ENCODE results near the gene NCOA6. TPM values are rescaled to one million over a fixed set of nuclear protein-coding genes. Genes with fewer than 3 reads are reported as not detected.

Gene NCOA6
- total RNA-seq, 2 experiments from 2014 or later = 8.8 to 24.4 TPM

GRCh38 chr20:34701405-34702085 lies 123.9 kb downstream of the NCOA6 start:
- Histone ChIP-seq H3K79me2 (ENCODE audit: insufficient read depth, low read depth, low read length) (no peaks in the 10 kb centered on the region), H3K4me3 (ENCODE audit: low read depth, low read length, poor library complexity, severe bottlenecking) (no peak overlapping the region), H3K9me3 (ENCODE audit: low read length) (no peaks in the 10 kb centered on the region), H4K20me1 (ENCODE audit: insufficient read depth, low read length) (no peaks in the 10 kb centered on the region), H3K27ac (ENCODE audit: low read depth, low read length, poor library complexity, severe bottlenecking) (no peak overlapping the region), H3K9me2 (ENCODE audit: insufficient read depth, low read length) (no peaks in the 10 kb centered on the region), H3K4me2 (ENCODE audit: low read length) (no peak overlapping the region), H3K4me1 (ENCODE audit: insufficient read depth, low read length, poor library complexity, severe bottlenecking) (peaks cover 16% of the 10 kb centered on the region), H2AFZ (ENCODE audit: low read length) (no peak overlapping the region), H3K36me3 (ENCODE audit: insufficient read depth, low read length) (no peaks in the 10 kb centered on the region)
- CTCF ChIA-PET (ENCODE audit: unreplicated experiment) = no interaction called here
- POLR2A ChIA-PET = interaction anchor here (0.7 to 0.9 kb wide), 2 partner anchors 19 to 62 kb away, joined by 3 read pairs; no protein-coding TSS in a partner anchor
- no TSS peak for BruUV-seq (replicated peaks)
- intact Hi-C loops (cut with micrococcal nuclease; ENCODE audit: unreplicated experiment) = no loop called here
- TF ChIP-seq CTCF (conservative IDR thresholded peaks at IDR 0.05; ENCODE audit: low read length) (no peak), EZH2phosphoT487 (IDR thresholded peaks at IDR 0.05; ENCODE audit: borderline replicate concordance, low read depth, low read length) (no peak)
- no peak for DNase-seq (ENCODE audit: low spot score)

DNA sequence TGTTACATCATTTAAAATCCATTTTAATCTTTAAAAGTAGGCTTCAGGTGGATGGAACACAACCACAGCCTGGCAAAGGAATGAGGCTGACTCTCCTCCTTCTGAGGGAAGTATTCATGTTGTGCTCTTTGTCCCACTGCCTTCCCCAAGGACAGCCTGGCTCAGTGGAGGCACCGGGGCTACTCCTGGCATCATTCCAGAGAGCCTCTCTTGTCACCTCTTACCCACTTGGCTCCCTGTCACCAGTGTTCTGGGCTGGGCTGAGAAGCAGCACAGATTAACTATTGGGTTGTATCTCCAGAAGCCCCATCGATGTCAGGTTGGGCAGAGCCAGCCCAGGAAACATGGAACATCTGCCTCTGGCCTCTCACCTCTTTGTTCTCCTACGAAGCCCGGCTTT lies 132.0 kb downstream of the NCOA6 start:
- H2AFZ ChIP-seq (ENCODE audit: low read length) = no peak overlapping the region
- H3K9me2 ChIP-seq (ENCODE audit: insufficient read depth, low read length) = no peaks in the 10 kb centered on the region
- no TSS peak for BruUV-seq (replicated peaks)
- ChIA-PET CTCF (ENCODE audit: unreplicated experiment) (no interaction called here), POLR2A (no interaction called here)
- H4K20me1 ChIP-seq (ENCODE audit: insufficient read depth, low read length) = no peaks in the 10 kb centered on the region
- H3K4me2 ChIP-seq (ENCODE audit: low read length) = no peak overlapping the region
- DNase-seq (ENCODE audit: low spot score) = no peak
- no peaks in the 10 kb centered on the region for H3K9me3 ChIP-seq (ENCODE audit: low read length)
- no peak overlapping the region for H3K4me3 ChIP-seq (ENCODE audit: low read depth, low read length, poor library complexity, severe bottlenecking)
- TF ChIP-seq CTCF (conservative IDR thresholded peaks at IDR 0.05; ENCODE audit: low read length) (no peak), EZH2phosphoT487 (IDR thresholded peaks at IDR 0.05; ENCODE audit: borderline replicate concordance, low read depth, low read length) (no peak)
- no peaks in the 10 kb centered on the region for H3K79me2 ChIP-seq (ENCODE audit: insufficient read depth, low read depth, low read length)
- H3K36me3 ChIP-seq (ENCODE audit: insufficient read depth, low read length) = no peaks in the 10 kb centered on the region
- no peaks in the 10 kb centered on the region for H3K4me1 ChIP-seq (ENCODE audit: insufficient read depth, low read length, poor library complexity, severe bottlenecking)
- H3K27ac ChIP-seq (ENCODE audit: low read depth, low read length, poor library complexity, severe bottlenecking) = no peak overlapping the region
- intact Hi-C loops (cut with micrococcal nuclease; ENCODE audit: unreplicated experiment) = no loop called here

GRCh38 chr20:34691838-34692237 lies 133.6 kb downstream of the NCOA6 start:
- Histone ChIP-seq H2AFZ (ENCODE audit: low read length) (no peak overlapping the region), H3K4me1 (ENCODE audit: insufficient read depth, low read length, poor library complexity, severe bottlenecking) (no peaks in the 10 kb centered on the region), H4K20me1 (ENCODE audit: insufficient read depth, low read length) (no peaks in the 10 kb centered on the region), H3K9me2 (ENCODE audit: insufficient read depth, low read length) (no peaks in the 10 kb centered on the region), H3K79me2 (ENCODE audit: insufficient read depth, low read depth, low read length) (no peaks in the 10 kb centered on the region), H3K9me3 (ENCODE audit: low read length) (no peaks in the 10 kb centered on the region), H3K4me3 (ENCODE audit: low read depth, low read length, poor library complexity, severe bottlenecking) (no peak overlapping the region), H3K27ac (ENCODE audit: low read depth, low read length, poor library complexity, severe bottlenecking) (no peak overlapping the region), H3K4me2 (ENCODE audit: low read length) (no peak overlapping the region), H3K36me3 (ENCODE audit: insufficient read depth, low read length) (no peaks in the 10 kb centered on the region)
- intact Hi-C loops (cut with micrococcal nuclease; ENCODE audit: unreplicated experiment) = no loop called here
- BruUV-seq (replicated peaks) = no TSS peak
- no peak for DNase-seq (ENCODE audit: low spot score)
- no peak for TF ChIP-seq CTCF (conservative IDR thresholded peaks at IDR 0.05; ENCODE audit: low read length)
- no peak for TF ChIP-seq EZH2phosphoT487 (IDR thresholded peaks at IDR 0.05; ENCODE audit: borderline replicate concordance, low read depth, low read length)
- CTCF ChIA-PET (ENCODE audit: unreplicated experiment) = no interaction called here
- POLR2A ChIA-PET = interaction anchor here (0.6 kb wide), 1 partner anchor 9 kb away, joined by 3 read pairs; no protein-coding TSS in a partner anchor

All from OCI-LY7 (cell line).